BLaER1 (cell line): ENCODE measurements around the gene STX10.
A peak's percentile ranks its signal among the peaks of the same experiment; 100 is the strongest.
"Not testable (repeated sequence)": the region's sequence is repeated elsewhere in the genome, so short reads cannot be mapped to it uniquely, and the experiment has no call there.

Experiments used
- H3K27ac ChIP-seq: shearing (Covaris generic); formaldehyde crosslinking; 2 replicates; pipeline ENCODE4 v1.8.1; 2022
- H3K27me3 ChIP-seq: shearing (Covaris generic); formaldehyde crosslinking; 2 replicates; pipeline ENCODE4 v1.8.1; 2022
- H3K36me3 ChIP-seq: shearing (Covaris generic); formaldehyde crosslinking; 2 replicates; pipeline ENCODE4 v1.8.1; 2022
- H3K4me1 ChIP-seq: shearing (Covaris generic); formaldehyde crosslinking; 2 replicates; pipeline ENCODE4 v1.8.1; 2022
- H3K4me2 ChIP-seq: shearing (Covaris generic); formaldehyde crosslinking; 2 replicates; pipeline ENCODE4 v1.8.1; 2022
- H3K4me3 ChIP-seq: shearing (Covaris generic); formaldehyde crosslinking; 2 replicates; pipeline ENCODE4 v1.8.1; 2022
- H3K9ac ChIP-seq: shearing (Covaris generic); formaldehyde crosslinking; 2 replicates; pipeline ENCODE4 v1.8.1; 2022
- H3K9me3 ChIP-seq: shearing (Covaris generic); formaldehyde crosslinking; 2 replicates; pipeline ENCODE4 v1.8.1; 2022
- H4K20me1 ChIP-seq: shearing (Covaris generic); formaldehyde crosslinking; 2 replicates; pipeline ENCODE4 v1.8.1; 2022
- Cebpa-rat ChIP-seq: shearing (Covaris generic); IDR thresholded peaks from 2 replicates; pipeline ENCODE4 v1.8.1; 2022

STX10 gene

DNA sequence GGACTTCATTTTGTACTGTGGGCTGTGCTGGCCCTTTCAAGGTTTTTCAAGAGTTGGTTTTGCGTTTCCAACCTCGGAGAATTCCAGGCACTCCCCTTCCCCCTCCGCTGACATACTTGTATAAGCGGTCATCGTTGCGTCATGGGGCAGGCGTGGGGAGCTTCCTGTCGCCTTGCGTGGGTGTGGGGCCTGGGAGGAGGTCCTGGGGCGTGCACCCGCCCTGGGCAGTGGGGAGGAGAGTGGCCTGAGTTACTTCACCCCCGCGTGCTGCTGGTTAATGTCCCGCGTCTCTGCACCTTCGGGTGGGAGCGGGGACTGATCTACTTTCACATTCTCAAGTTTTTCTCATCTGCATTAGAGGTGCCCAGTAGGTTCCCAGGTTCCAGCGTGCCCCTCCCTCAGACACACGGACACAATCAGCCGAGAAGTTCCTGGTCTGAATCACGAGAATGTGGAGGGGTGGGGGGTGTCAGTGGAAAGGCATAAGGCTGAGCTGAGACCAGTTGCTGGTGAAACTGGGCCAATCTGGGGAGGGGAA lies 4.1 kb upstream of the STX10 start:
- H3K27me3 ChIP-seq, result no peaks in the 10 kb centered on the region
- peaks cover 10% of the 10 kb centered on the region; the same call in 1 of the 2 replicates for H3K36me3 ChIP-seq
- H3K9ac ChIP-seq, result peak overlapping the region; percentile 95
- no peak for TF ChIP-seq Cebpa-rat
- peak overlapping the region; percentile 98 for H3K27ac ChIP-seq
- H3K4me2 ChIP-seq, result peak overlapping the region; percentile 97
- peak overlapping the region; percentile 100 for H3K4me3 ChIP-seq
- H3K9me3 ChIP-seq, result no peaks in the 10 kb centered on the region
- peaks cover 26% of the 10 kb centered on the region for H4K20me1 ChIP-seq
- peaks cover 44% of the 10 kb centered on the region for H3K4me1 ChIP-seq

DNA sequence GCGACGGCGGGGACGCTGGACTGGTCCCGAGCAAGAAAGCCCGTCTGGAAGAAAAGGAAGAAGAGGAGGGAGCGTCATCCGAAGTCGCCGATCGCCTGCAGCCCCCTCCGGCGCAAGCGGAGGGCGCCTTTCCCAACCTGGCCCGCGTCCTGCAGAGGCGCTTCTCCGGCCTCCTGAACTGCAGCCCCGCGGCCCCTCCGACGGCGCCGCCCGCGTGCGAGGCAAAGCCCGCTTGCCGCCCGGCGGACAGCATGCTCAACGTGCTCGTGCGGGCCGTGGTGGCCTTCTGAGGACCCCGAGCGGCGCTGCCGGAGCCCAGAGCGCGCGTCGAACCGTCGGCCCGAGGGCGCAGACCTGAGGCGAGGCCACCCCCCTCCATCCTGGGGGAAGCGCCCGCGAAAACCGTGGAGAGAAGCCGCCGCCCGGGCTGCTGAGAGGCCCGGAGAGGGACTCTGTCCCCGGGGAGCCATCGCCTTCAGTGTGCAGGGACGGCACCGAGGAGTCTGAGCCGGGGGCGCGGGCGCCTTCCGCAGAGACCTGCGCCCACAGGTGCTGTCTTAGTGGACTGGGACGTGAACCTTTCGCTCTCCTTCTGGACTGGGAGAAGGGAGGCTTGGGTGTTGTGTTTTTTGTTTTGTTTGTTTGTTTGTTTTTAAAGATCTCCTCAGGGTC lies 3.5 kb upstream of the STX10 start:
- TF ChIP-seq Cebpa-rat, result no peak
- H3K36me3 ChIP-seq, result peaks cover 10% of the 10 kb centered on the region; the same call in 1 of the 2 replicates
- H4K20me1 ChIP-seq, result peaks cover 26% of the 10 kb centered on the region
- H3K4me2 ChIP-seq, result peak overlapping the region; percentile 97
- H3K9ac ChIP-seq, result peak overlapping the region; percentile 95
- peaks cover 44% of the 10 kb centered on the region for H3K4me1 ChIP-seq
- H3K27ac ChIP-seq, result peak overlapping the region; percentile 98
- H3K27me3 ChIP-seq, result no peaks in the 10 kb centered on the region
- peak overlapping the region; percentile 100 for H3K4me3 ChIP-seq
- no peaks in the 10 kb centered on the region for H3K9me3 ChIP-seq

DNA sequence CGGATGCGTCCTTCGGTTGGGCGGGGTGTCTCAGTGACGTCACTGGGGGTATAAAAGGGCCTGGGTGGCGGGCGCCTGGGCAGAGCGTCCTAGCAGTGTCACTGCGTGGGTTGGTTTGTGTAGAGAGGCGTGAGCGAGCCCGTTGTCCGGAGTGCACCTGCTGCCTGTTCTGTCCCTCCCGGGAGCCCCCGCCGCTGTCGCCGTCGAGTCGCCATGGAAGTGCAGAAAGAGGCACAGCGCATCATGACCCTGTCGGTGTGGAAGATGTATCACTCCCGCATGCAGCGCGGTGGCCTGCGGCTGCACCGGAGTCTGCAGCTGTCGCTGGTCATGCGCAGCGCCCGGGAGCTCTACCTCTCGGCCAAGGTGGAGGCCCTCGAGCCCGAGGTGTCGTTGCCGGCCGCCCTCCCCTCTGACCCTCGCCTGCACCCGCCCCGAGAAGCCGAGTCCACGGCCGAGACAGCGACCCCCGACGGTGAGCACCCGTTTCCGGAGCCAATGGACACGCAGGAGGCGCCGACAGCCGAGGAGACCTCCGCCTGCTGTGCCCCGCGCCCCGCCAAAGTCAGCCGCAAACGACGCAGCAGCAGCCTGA lies 2.9 kb upstream of the STX10 start:
- peaks cover 10% of the 10 kb centered on the region; the same call in 1 of the 2 replicates for H3K36me3 ChIP-seq
- H4K20me1 ChIP-seq, result peaks cover 26% of the 10 kb centered on the region
- TF ChIP-seq Cebpa-rat, result no peak
- peak overlapping the region; percentile 95 for H3K9ac ChIP-seq
- H3K4me2 ChIP-seq, result peak overlapping the region; percentile 97
- no peaks in the 10 kb centered on the region for H3K27me3 ChIP-seq
- peak overlapping the region; percentile 100 for H3K4me3 ChIP-seq
- peak overlapping the region; percentile 98 for H3K27ac ChIP-seq
- H3K9me3 ChIP-seq, result no peaks in the 10 kb centered on the region
- peaks cover 44% of the 10 kb centered on the region for H3K4me1 ChIP-seq

DNA sequence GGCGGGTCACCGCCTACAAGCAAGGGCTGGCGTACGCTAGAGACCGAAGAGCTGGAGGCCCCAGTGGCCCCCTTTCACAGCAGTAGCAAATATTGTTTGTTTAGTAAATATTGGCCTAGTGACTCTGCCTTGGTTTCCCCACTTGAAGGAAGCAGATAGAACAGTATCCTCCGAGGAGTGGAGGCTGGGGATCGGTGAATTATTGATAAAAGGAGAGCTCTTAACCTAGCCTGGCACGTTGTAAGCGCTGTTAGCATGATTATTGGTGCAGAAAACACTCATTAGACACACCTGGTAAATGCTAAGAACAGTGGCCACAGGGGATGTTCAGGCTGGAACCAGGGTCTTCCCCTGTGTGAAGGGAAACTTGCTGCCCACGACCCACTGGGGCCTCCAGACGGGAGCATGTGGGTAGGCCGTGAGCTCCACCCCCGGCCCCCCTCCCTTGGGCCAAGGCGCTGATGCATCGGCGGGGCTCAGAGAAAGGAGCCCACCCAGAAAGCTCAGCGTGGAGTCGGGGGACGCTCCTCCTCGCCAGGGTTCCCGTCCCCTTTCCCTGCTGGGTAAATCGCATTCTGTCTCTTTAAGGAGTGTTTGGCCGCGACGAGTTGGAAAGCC lies 2.3 kb upstream of the STX10 start:
- H3K9me3 ChIP-seq, result no peaks in the 10 kb centered on the region
- H4K20me1 ChIP-seq, result peaks cover 26% of the 10 kb centered on the region
- peak overlapping the region; percentile 95 for H3K9ac ChIP-seq
- H3K4me1 ChIP-seq, result peaks cover 44% of the 10 kb centered on the region
- peak overlapping the region; percentile 98 for H3K27ac ChIP-seq
- no peaks in the 10 kb centered on the region for H3K27me3 ChIP-seq
- H3K4me2 ChIP-seq, result peak overlapping the region; percentile 97
- peak overlapping the region; percentile 100 for H3K4me3 ChIP-seq
- no peak for TF ChIP-seq Cebpa-rat
- peaks cover 10% of the 10 kb centered on the region; the same call in 1 of the 2 replicates for H3K36me3 ChIP-seq

DNA sequence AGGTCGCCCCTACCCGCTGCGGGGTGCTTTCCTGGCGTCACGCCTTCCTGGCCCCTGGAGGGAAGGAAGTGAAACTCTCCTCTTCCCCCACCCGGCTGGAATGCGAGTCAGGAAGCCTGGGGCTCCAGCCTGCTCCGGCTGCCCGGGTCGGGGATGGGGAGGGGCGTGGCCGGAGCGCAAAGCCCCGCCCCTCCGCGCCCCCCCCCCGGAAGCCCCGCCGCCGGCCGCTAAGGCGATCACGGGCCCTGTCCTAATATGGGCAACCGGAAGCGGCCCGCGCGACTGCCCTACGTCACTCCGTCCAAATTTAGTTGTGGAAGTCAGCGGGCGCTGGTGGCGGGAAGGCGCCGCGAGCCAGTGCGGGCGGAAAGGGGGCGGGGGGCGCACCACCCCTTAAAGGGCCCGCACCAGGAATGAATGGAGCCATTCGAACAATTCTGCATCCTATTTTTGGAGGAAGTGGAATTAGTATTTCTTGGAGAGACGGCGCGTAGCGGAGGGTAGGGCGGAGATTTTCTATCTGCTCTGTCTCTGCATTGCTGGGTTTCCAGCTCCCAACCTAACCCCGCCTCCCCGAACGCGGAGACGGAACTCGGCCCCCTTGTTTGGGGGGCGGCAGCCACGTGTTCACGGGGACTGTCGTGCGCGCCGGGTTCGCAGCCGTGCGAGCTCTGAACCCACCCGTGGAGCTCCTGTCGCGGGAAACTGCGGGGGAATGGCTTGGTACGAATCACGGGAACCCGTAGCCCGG lies 1.6 kb upstream of the STX10 start:
- Histone ChIP-seq H3K9ac (peak overlapping the region; percentile 95), H3K27ac (peak overlapping the region; percentile 98), H3K4me3 (peak overlapping the region; percentile 100), H3K9me3 (no peaks in the 10 kb centered on the region), H3K36me3 (peaks cover 10% of the 10 kb centered on the region; the same call in 1 of the 2 replicates), H3K4me1 (peaks cover 43% of the 10 kb centered on the region), H3K4me2 (peak overlapping the region; percentile 97), H4K20me1 (peaks cover 26% of the 10 kb centered on the region), H3K27me3 (no peaks in the 10 kb centered on the region)
- TF ChIP-seq Cebpa-rat, result no peak

DNA sequence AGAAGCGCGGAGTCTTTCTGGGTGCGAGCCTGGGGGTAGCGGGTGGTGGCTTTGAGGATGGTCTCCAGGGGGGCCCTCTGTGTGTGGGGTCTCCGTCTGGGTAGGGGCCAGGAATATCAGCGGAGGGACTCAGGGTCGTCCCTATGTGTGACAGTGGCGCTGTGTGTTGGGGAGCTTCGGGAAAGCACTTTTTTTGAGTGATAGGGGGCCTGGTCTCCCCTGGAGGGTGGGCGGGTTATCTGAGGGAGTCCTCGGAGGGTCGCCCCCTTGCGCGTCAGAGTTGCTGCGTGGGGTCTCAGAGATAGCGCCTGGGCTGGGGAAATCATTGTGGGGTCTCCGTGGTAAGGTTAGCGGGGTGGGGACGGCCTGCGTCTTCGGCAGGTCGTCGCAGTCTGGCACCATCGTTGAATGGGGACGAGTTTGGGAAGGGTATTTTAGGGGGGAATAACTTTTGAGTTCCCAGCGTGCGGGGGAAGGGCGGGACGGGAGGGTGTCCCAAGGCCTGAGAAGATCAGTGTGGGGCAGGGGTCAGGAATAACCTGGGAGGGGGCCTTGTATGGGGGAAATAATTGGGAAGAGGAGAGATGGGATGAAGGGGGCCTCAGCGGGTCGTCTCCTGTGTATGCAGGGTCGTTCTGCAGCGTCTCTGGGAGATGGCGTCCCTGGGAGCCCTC lies 893 bp upstream of the STX10 start:
- Histone ChIP-seq H3K27me3 (no peaks in the 10 kb centered on the region), H3K4me1 (peaks cover 36% of the 10 kb centered on the region), H3K4me3 (peak overlapping the region; percentile 100), H3K36me3 (peaks cover 10% of the 10 kb centered on the region; the same call in 1 of the 2 replicates), H3K9me3 (no peaks in the 10 kb centered on the region), H3K4me2 (peak overlapping the region; percentile 96), H3K27ac (peak overlapping the region; percentile 95), H4K20me1 (peaks cover 26% of the 10 kb centered on the region), H3K9ac (peak overlapping the region; percentile 95)
- TF ChIP-seq Cebpa-rat, result no peak

DNA sequence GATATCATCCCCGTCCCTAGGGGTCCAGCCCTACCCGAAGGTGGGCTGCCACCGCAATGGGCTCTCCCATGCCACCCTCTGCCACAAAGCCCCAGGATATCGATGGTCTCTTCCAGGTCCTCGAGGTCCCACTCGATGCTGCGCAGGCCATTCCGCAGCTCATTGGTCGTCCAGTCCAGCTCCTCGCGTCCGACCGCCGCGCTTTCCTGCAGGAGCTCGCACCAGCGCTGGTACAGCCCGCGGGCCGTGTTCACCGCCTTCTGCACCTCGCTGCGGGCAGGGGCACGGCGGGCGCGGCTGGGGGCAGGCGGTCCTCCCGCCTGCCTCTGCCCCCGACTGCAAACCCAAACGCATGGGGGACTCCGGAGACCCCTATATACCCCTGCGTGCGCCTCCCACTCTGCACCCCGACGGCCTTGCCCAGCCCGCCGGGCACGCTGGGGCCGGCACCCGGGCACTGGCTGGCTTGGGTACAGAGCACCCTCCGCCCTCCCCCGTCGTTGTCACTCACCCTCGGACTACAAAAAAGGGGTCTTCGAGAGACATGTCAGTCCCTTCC lies 468 bp downstream of the STX10 start:
- no peaks in the 10 kb centered on the region for H3K27me3 ChIP-seq
- peak overlapping the region; percentile 95 for H3K9ac ChIP-seq
- H3K4me1 ChIP-seq, result peaks cover 28% of the 10 kb centered on the region
- H3K4me2 ChIP-seq, result peak overlapping the region; percentile 96
- H4K20me1 ChIP-seq, result peaks cover 18% of the 10 kb centered on the region
- peak overlapping the region; percentile 95 for H3K27ac ChIP-seq
- H3K9me3 ChIP-seq, result no peaks in the 10 kb centered on the region
- peak overlapping the region; percentile 100 for H3K4me3 ChIP-seq
- H3K36me3 ChIP-seq, result peaks cover 18% of the 10 kb centered on the region
- TF ChIP-seq Cebpa-rat, result no peak

DNA sequence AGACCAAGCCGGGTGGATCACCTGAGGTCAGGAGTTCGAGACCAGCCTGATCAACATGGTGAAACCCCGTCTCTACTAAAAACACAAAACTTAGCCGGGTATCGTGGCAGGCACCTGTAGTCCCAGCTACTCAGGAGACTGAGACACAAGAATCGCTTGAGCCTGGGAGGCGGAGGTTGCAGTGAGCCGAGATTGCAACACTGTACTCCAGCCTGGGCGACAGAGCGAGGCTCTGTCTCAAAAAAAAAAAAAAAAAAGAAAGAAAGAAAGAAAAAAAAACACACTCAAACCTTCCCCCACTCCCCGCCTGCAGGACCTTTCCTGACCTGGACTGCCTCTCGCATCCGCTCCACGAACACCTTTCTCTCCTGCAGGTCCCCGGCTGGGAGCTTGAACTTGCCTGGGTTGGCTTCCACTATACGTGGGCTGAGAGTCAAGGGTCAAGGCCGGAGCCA lies 975 bp downstream of the STX10 start:
- H3K9me3 ChIP-seq, H3K27me3 ChIP-seq: not testable (repeated sequence)
- Histone ChIP-seq H4K20me1 (peaks cover 13% of the 10 kb centered on the region), H3K36me3 (peaks cover 19% of the 10 kb centered on the region), H3K27ac (peak overlapping the region; percentile 95), H3K9ac (peak overlapping the region; percentile 95), H3K4me3 (peak overlapping the region; percentile 100), H3K4me2 (peak overlapping the region; percentile 96), H3K4me1 (peaks cover 28% of the 10 kb centered on the region)
- TF ChIP-seq Cebpa-rat, result 0 out of 2 replicates have a peak, but pooled peaks have one; percentile 15
